CD14-positive monocyte (primary cell): ENCODE measurements around the gene TAF11L2. TPM values are rescaled to one million over a fixed set of nuclear protein-coding genes. Genes with fewer than 3 reads are reported as not detected.
"Not testable (repeated sequence)": the region's sequence is repeated elsewhere in the genome, so short reads cannot be mapped to it uniquely, and the experiment has no call there.

Source experiments
- DNase-seq, 3 donors: peaks; one replicate each; pipeline ENCODE4 v3.0.0-alpha.2; 2011 to 2022
- H2AFZ ChIP-seq: 2 replicates; pipeline ENCODE4 v1.6.0; 2012; ENCODE audit warnings: mild to moderate bottlenecking, low read depth, low read length, inconsistent platforms; ENCODE audit not compliant: insufficient read depth, poor library complexity, severe bottlenecking
- H3K27ac ChIP-seq, 2 donors: 1 replicate in 1 of 2; 2 replicates in 1 of 2; pipeline ENCODE4 v1.5.1; 2012 to 2013; ENCODE audit warnings: low read length in 2 of 2, control low read depth in 1 of 2, inconsistent platforms in 1 of 2, low read depth in 1 of 2, mild to moderate bottlenecking in 1 of 2
- H3K27me3 ChIP-seq, 2 donors: one replicate each; pipeline versions ENCODE4 v1.6.0 to v1.6.1; 2011 to 2013; ENCODE audit warnings: low read length in 2 of 2; ENCODE audit not compliant: control insufficient read depth in 2 of 2, insufficient read depth in 2 of 2
- H3K36me3 ChIP-seq, 2 donors: replicated peaks in 1 of 2; 1 replicate in 1 of 2; 2 replicates in 1 of 2; pipeline versions ENCODE4 v1.5.1 to v1.6.1; 2012 to 2013; ENCODE audit warnings: low read length in 2 of 2, control low read depth in 1 of 2, inconsistent platforms in 1 of 2, mild to moderate bottlenecking in 1 of 2; ENCODE audit not compliant: insufficient read depth in 2 of 2, control insufficient read depth in 1 of 2
- H3K4me1 ChIP-seq, 2 donors: 1 replicate in 1 of 2; 2 replicates in 1 of 2; pipeline versions ENCODE4 v1.5.1 to v1.6.1; 2012 to 2013; ENCODE audit warnings: low read length in 2 of 2, control low read depth in 1 of 2, inconsistent platforms in 1 of 2, mild to moderate bottlenecking in 1 of 2, moderate library complexity in 1 of 2; ENCODE audit not compliant: insufficient read depth in 2 of 2, control insufficient read depth in 1 of 2
- H3K4me2 ChIP-seq: replicated peaks from 2 replicates; pipeline ENCODE3; 2012; ENCODE audit warnings: low read length, moderate library complexity, mild to moderate bottlenecking; ENCODE audit not compliant: poor library complexity, severe bottlenecking; ENCODE audit errors: extremely low read depth
- H3K4me3 ChIP-seq, 3 experiments: fragments of 200-600 bp in 1 of 3; sonication (generic) in 1 of 3; replicated peaks in 1 of 3; 1 replicate in 2 of 3; 2 replicates in 1 of 3; pipeline ENCODE4 v1.5.1; 2011 to 2013; ENCODE audit warnings: low read length in 3 of 3, mild to moderate bottlenecking in 3 of 3, control low read depth in 2 of 3, low read depth in 2 of 3, inconsistent platforms in 1 of 3, moderate library complexity in 1 of 3
- H3K79me2 ChIP-seq: 2 replicates; pipeline ENCODE4 v1.6.0; 2012; ENCODE audit warnings: mild to moderate bottlenecking, control low read depth, inconsistent platforms, low read length, moderate library complexity; ENCODE audit not compliant: insufficient read depth
- H3K9ac ChIP-seq: 2 replicates; pipeline ENCODE4 v1.6.0; 2017; ENCODE audit warnings: low read length, mild to moderate bottlenecking; ENCODE audit not compliant: insufficient read depth, poor library complexity, severe bottlenecking
- H3K9me3 ChIP-seq, 2 donors: replicated peaks in 1 of 2; 1 replicate in 1 of 2; 2 replicates in 1 of 2; pipeline versions ENCODE4 v1.5.1 to v1.6.1; 2012 to 2013; ENCODE audit warnings: low read length in 2 of 2, control low read depth in 1 of 2; ENCODE audit not compliant: control insufficient read depth in 1 of 2, insufficient read depth in 1 of 2
- H4K20me1 ChIP-seq: 2 replicates; pipeline ENCODE4 v1.6.0; 2012; ENCODE audit warnings: mild to moderate bottlenecking, low read length, control low read depth, moderate library complexity; ENCODE audit not compliant: insufficient read depth
- H3K27ac Mint-ChIP-seq, 7 donors: one replicate each; pipeline ENCODE4 v1.8.0; 2020; ENCODE audit warnings: mild to moderate bottlenecking in 7 of 7, mixed read lengths in 7 of 7, moderate library complexity in 6 of 7, inconsistent platforms in 2 of 7
- H3K27me3 Mint-ChIP-seq, 3 donors: one replicate each; pipeline ENCODE4 v1.8.0; 2021 to 2022; ENCODE audit warnings: low read depth in 3 of 3, mild to moderate bottlenecking in 3 of 3, mixed read lengths in 3 of 3, moderate library complexity in 3 of 3, inconsistent platforms in 1 of 3
- H3K36me3 Mint-ChIP-seq, 2 donors: one replicate each; pipeline ENCODE4 v1.8.0; 2020; ENCODE audit warnings: mixed read lengths in 2 of 2, inconsistent platforms in 1 of 2, mild to moderate bottlenecking in 1 of 2
- H3K4me1 Mint-ChIP-seq: one replicate; pipeline ENCODE4 v1.8.0; 2020; ENCODE audit warnings: mild to moderate bottlenecking, mixed read lengths
- H3K4me3 Mint-ChIP-seq, 2 donors: one replicate each; pipeline ENCODE4 v1.8.0; 2020; ENCODE audit warnings: mild to moderate bottlenecking in 2 of 2, mixed read lengths in 2 of 2, moderate library complexity in 1 of 2
- H3K9me3 Mint-ChIP-seq, 7 donors: one replicate each; pipeline ENCODE4 v1.8.0; 2020 to 2022; ENCODE audit warnings: mixed read lengths in 7 of 7, mild to moderate bottlenecking in 6 of 7, moderate library complexity in 6 of 7, inconsistent platforms in 2 of 7
- WGBS: methylation state at CpG from one replicate; pipeline ENCODE4 v1.1.5; 2013; ENCODE audit warnings: missing lambda C conversion rate; ENCODE audit not compliant: insufficient coverage; 5-methylcytosine and 5-hydroxymethylcytosine counted together
- intact Hi-C, 2 donors: fragments of 100-400 bp; cut with micrococcal nuclease; formaldehyde crosslinking; loops; one replicate each; pipeline versions ENCODE4 v1.15.0 to v1.15.1; 2023
- polyA plus RNA-seq, 3 donors: library from polyadenylated mRNA; depleted of rRNA in 1 of 3; unstranded in 2 of 3; stranded (reverse) in 1 of 3; fragments of 300-500 nt in 2 of 3; fragments of >200 nt in 1 of 3; fragmentation: Illumina TruSeq in 2 of 3; gene quantifications; 1 replicate in 2 of 3; 2 replicates in 1 of 3; pipeline ENCODE4 v1.2.3, GENCODE V29; 2012 to 2021
- TF ChIP-seq, protein P1 (sequence below): fragments of 200-600 bp; IDR thresholded peaks from one replicate; pipeline ENCODE4 v1.8.0; 2022; ENCODE audit warnings: antibody characterized with exemption, mild to moderate bottlenecking

TAF11L2 gene
- polyA plus RNA-seq, 3 donors: not detected

DNA sequence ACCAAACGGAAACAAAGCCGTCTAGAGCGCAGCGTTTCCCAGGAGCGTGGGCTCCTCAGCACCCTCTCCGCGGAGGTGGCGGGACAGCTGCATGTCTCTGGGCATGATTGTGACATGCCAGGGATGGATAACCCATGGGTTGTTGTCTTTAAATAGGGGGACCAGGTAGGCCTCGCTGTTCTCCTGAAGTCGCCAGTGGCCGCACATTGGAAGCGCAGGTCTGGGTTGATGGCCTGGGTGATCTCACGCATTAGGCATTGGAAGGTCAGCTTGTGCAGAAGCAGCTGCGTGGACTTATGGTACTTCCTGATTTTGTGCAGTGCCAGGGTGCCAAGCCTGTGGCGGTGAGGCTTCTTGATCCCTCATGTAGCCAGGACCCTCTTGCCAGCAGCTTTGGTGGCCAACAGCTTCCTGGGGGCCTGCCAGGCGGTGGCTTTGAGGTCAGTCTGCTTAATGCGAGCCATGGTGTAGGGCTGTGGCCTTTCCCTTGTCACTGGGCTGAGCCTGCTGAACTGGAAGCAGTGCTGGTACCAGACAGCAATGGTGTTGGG, 13.8 kb downstream of the TAF11L2 start:
- TF ChIP-seq, protein P1, sequence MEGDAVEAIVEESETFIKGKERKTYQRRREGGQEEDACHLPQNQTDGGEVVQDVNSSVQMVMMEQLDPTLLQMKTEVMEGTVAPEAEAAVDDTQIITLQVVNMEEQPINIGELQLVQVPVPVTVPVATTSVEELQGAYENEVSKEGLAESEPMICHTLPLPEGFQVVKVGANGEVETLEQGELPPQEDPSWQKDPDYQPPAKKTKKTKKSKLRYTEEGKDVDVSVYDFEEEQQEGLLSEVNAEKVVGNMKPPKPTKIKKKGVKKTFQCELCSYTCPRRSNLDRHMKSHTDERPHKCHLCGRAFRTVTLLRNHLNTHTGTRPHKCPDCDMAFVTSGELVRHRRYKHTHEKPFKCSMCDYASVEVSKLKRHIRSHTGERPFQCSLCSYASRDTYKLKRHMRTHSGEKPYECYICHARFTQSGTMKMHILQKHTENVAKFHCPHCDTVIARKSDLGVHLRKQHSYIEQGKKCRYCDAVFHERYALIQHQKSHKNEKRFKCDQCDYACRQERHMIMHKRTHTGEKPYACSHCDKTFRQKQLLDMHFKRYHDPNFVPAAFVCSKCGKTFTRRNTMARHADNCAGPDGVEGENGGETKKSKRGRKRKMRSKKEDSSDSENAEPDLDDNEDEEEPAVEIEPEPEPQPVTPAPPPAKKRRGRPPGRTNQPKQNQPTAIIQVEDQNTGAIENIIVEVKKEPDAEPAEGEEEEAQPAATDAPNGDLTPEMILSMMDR: no peak
- Histone ChIP-seq H3K4me2 (no peak overlapping the region), H3K27ac (no peak overlapping the region), H3K36me3 (no peaks in the 10 kb centered on the region), H3K4me3 (no peak overlapping the region), H3K79me2 (no peaks in the 10 kb centered on the region), H4K20me1 (no peaks in the 10 kb centered on the region), H3K4me1 (no peaks in the 10 kb centered on the region), H3K27me3 (no peaks in the 10 kb centered on the region), H2AFZ (no peak overlapping the region), H3K9ac (no peak overlapping the region), H3K9me3 (no peaks in the 10 kb centered on the region)
- peaks cover 0 to 1% (median 0%) of the 10 kb centered on the region in 3 donors for H3K27me3 Mint-ChIP-seq
- H3K4me3 Mint-ChIP-seq: no peak overlapping the region
- WGBS: 91% methylated on average over 17 of the region's 17 CpGs
- H3K4me1 Mint-ChIP-seq: no peaks in the 10 kb centered on the region
- H3K9me3 Mint-ChIP-seq: peaks cover 0 to 11% (median 0%) of the 10 kb centered on the region in 7 donors
- H3K27ac Mint-ChIP-seq: peak overlapping the region in 1 of 7 donors; percentile 49
- H3K36me3 Mint-ChIP-seq: no peaks in the 10 kb centered on the region
- DNase-seq: no peak
- intact Hi-C loops: no loop called here

DNA sequence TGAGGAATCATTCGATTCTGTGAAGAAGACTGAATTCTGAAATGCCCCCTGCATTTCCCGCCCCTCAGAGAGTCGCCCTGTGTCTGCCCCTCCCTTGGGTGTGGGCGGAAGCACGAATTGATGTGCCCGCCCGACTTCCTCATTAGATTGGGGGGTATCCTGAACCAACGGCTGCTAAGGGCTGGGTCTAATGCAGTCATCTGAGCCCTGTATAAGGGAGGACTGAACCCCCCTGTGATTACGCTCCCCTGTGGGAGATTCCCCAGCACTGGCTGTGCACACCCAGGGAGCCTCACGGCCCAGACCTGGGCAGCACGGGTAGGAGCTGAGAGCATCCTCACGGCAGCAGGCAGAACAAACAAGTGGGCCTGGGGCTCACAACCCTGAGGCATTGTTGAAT, 19.5 kb downstream of the TAF11L2 start:
- H3K4me3 Mint-ChIP-seq, H3K4me1 Mint-ChIP-seq, H2AFZ ChIP-seq, H3K27me3 ChIP-seq, H3K27me3 Mint-ChIP-seq, H3K79me2 ChIP-seq, H3K4me2 ChIP-seq, H3K4me3 ChIP-seq, H3K27ac ChIP-seq, H3K4me1 ChIP-seq, intact Hi-C loops, DNase-seq, H3K36me3 Mint-ChIP-seq, H3K9me3 Mint-ChIP-seq, H3K36me3 ChIP-seq, H3K27ac Mint-ChIP-seq, H3K9ac ChIP-seq, H3K9me3 ChIP-seq, H4K20me1 ChIP-seq: not testable (repeated sequence)
- WGBS: 94% methylated on average over 4 of the region's 12 CpGs

DNA sequence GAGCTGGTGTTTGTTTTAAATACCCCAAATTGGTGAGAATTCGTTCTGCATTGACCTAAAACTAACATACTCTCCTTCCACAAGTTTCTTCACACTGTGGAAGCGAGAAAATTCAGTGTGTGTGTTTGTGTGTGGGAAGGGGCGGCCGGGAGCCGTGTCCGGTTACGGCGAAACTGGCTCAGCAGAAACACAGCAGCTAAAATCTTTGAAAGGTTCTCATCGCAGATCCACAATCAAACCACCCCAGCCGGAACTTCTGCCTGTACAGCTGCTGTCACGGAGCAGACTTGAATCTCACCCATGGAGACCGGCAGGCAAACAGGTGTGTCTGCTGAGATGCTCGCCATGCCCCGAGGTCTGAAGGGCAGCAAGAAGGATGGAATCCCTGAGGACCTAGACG, 20.0 kb downstream of the TAF11L2 start, which contains the start of gene TAF11L3:
Gene TAF11L3 (plus strand): TSS at position 301 of the 400 bp plus-strand sequence.
- DNase-seq, H3K27ac ChIP-seq, H2AFZ ChIP-seq, H3K4me1 Mint-ChIP-seq, H3K79me2 ChIP-seq, intact Hi-C loops, H3K27me3 Mint-ChIP-seq, H3K9me3 Mint-ChIP-seq, H3K36me3 ChIP-seq, H3K9me3 ChIP-seq, H3K27me3 ChIP-seq, H3K4me3 Mint-ChIP-seq, H3K9ac ChIP-seq, H3K4me3 ChIP-seq, H4K20me1 ChIP-seq, H3K27ac Mint-ChIP-seq, H3K4me2 ChIP-seq, H3K36me3 Mint-ChIP-seq, H3K4me1 ChIP-seq: not testable (repeated sequence)
- no CpG with 5 or more reads among the region's 15 CpGs for WGBS

DNA sequence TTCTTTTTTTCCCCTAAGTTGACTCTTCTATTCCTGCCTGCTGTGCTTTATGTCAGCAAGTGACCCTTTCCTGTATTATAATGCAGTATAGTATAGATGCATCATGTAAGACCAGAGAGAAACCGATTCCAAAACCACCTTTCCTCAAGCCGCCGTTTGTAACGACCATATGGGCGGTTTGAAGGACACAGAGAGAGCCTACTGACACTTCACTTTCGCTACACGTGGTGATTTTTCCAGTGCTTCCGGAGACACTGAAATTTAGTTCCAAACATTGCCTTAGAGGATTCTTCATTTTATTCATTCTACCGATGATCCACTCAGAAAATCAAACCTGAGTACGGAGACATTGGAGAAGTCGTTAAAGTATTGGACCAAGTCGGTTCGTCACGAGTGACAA, 21.5 kb downstream of the TAF11L2 start:
- H4K20me1 ChIP-seq, intact Hi-C loops, H2AFZ ChIP-seq, H3K36me3 ChIP-seq, H3K27me3 ChIP-seq, DNase-seq, H3K4me3 Mint-ChIP-seq, H3K36me3 Mint-ChIP-seq, H3K4me1 ChIP-seq, H3K79me2 ChIP-seq, H3K4me2 ChIP-seq, H3K4me3 ChIP-seq, H3K27ac ChIP-seq, H3K27me3 Mint-ChIP-seq, H3K9me3 Mint-ChIP-seq, H3K9me3 ChIP-seq, H3K4me1 Mint-ChIP-seq, H3K27ac Mint-ChIP-seq, H3K9ac ChIP-seq: not testable (repeated sequence)
- no CpG with 5 or more reads among the region's 14 CpGs for WGBS
